K562 (cell line): ENCODE measurements around the gene HNRNPF. TPM values are rescaled to one million over a fixed set of nuclear protein-coding genes. Genes with fewer than 3 reads are reported as not detected.

Experiments used
- BRD9 ChIP-seq: fragments of 450-650 bp; IDR thresholded peaks from 2 replicates; pipeline ENCODE4 v1.6.1; 2018; ENCODE audit warnings: low read depth; ENCODE audit not compliant: partially characterized antibody
- ETV1 ChIP-seq: fragments of 450-650 bp; conservative IDR thresholded peaks from 2 replicates; pipeline ENCODE4 v1.6.1; 2016; ENCODE audit warnings: missing genetic modification characterization, control low read depth, low read depth, missing compliant biosample characterization
- EZH2 ChIP-seq: IDR thresholded peaks from 2 replicates; pipeline ENCODE4 v1.6.1; 2012; ENCODE audit warnings: low read depth, mild to moderate bottlenecking, inconsistent platforms, low read length, borderline replicate concordance
- GATA2 ChIP-seq: sonication (generic); formaldehyde crosslinking; IDR thresholded peaks from 2 replicates; pipeline ENCODE4 v1.4.0; 2020; ENCODE audit warnings: mild to moderate bottlenecking, missing genetic modification reagents
- HDAC2 ChIP-seq: fragments of 450-650 bp; IDR thresholded peaks from 2 replicates; pipeline ENCODE4 v1.6.1; 2016; ENCODE audit warnings: mild to moderate bottlenecking
- HDAC3 ChIP-seq: fragments of 450-650 bp; IDR thresholded peaks from 2 replicates; pipeline ENCODE4 v1.6.1; 2018; ENCODE audit warnings: borderline replicate concordance, mild to moderate bottlenecking, moderate library complexity; ENCODE audit not compliant: partially characterized antibody
- HMG20B ChIP-seq: fragments of 250-450 bp; sonication (Bioruptor Pico); IDR thresholded peaks from 2 replicates; pipeline ENCODE4 v1.5.0; 2021; ENCODE audit warnings: mild to moderate bottlenecking
- HNRNPUL1 ChIP-seq: fragments of 200-400 bp; formaldehyde crosslinking; IDR thresholded peaks from 2 replicates; pipeline ENCODE4 v1.6.1; 2017; ENCODE audit warnings: low read length
- MYNN ChIP-seq, 2 experiments: sonication (generic); formaldehyde crosslinking in 1 of 2; IDR thresholded peaks; 2 replicates each; pipeline versions ENCODE4 v1.5.0 to v1.6.1; 2016 to 2020; ENCODE audit warnings: antibody characterized with exemption in 1 of 2, missing genetic modification reagents in 1 of 2
- NR4A1 ChIP-seq, 2 experiments: fragments of 250-450 bp in 1 of 2; fragments of 450-650 bp in 1 of 2; sonication (Bioruptor Pico) in 1 of 2; IDR thresholded peaks; 2 replicates each; pipeline versions ENCODE4 v1.4.0 to v1.6.1; 2016 to 2020; ENCODE audit warnings: mild to moderate bottlenecking in 2 of 2, missing compliant biosample characterization in 1 of 2, missing genetic modification characterization in 1 of 2, moderate library complexity in 1 of 2
- PHF21A ChIP-seq: fragments of 450-650 bp; IDR thresholded peaks from 2 replicates; pipeline ENCODE4 v1.6.1; 2017; ENCODE audit warnings: low read depth, borderline replicate concordance
- RBM17 ChIP-seq: fragments of 200-400 bp; formaldehyde crosslinking; IDR thresholded peaks from 2 replicates; pipeline ENCODE4 v1.6.1; 2017; ENCODE audit warnings: low read depth, mild to moderate bottlenecking, low read length, borderline replicate concordance
- TCF3 ChIP-seq: sonication (generic); formaldehyde crosslinking; IDR thresholded peaks from 2 replicates; pipeline ENCODE4 v1.4.0; 2020; ENCODE audit warnings: mild to moderate bottlenecking, missing genetic modification reagents
- ZBTB1 ChIP-seq: sonication (generic); formaldehyde crosslinking; IDR thresholded peaks from 2 replicates; pipeline ENCODE4 v1.8.1; 2023; ENCODE audit warnings: missing genetic modification reagents, low read depth, mild to moderate bottlenecking, borderline replicate concordance
- ZNF24 ChIP-seq: fragments of 450-650 bp; IDR thresholded peaks from 2 replicates; pipeline ENCODE4 v1.6.1; 2016
- ZNF3 ChIP-seq: fragments of 250-450 bp; sonication (Bioruptor Pico); IDR thresholded peaks from 2 replicates; pipeline ENCODE4 v1.5.0; 2021; ENCODE audit warnings: mild to moderate bottlenecking, moderate library complexity
- ZNF444 ChIP-seq: fragments of 250-450 bp; sonication (Bioruptor Pico); IDR thresholded peaks from 2 replicates; pipeline ENCODE4 v1.4.0; 2020; ENCODE audit warnings: mild to moderate bottlenecking, moderate library complexity
- ZNF76 ChIP-seq: fragments of 250-450 bp; sonication (Bioruptor Pico); IDR thresholded peaks from 2 replicates; pipeline ENCODE4 v1.4.0; 2020; ENCODE audit warnings: mild to moderate bottlenecking, moderate library complexity, borderline replicate concordance
- ZNF764 ChIP-seq: fragments of 250-450 bp; sonication (Bioruptor Pico); IDR thresholded peaks from 2 replicates; pipeline ENCODE4 v1.4.0; 2020; ENCODE audit warnings: low read depth, mild to moderate bottlenecking, moderate library complexity
- polyA plus RNA-seq, 8 experiments: library from polyadenylated mRNA; depleted of rRNA in 4 of 8; stranded (reverse) in 5 of 8; unstranded in 3 of 8; fragments of >200 nt; fragmentation: Nextera tagmentation in 2 of 8; fragmentation: Illumina TruSeq in 1 of 8; extraction: Ambion mirVana in 2 of 8; extraction: Trizol in 1 of 8; gene quantifications; 2 replicates each; pipeline versions ENCODE4 v1.2.1 to v1.2.3, GENCODE V29; 2011 to 2014; ENCODE audit warnings: inconsistent platforms in 1 of 8, missing spikeins in 1 of 8
- total RNA-seq, 7 experiments: library from RNA; depleted of rRNA in 6 of 7; stranded (reverse); fragments of >200 nt in 6 of 7; fragmentation: Illumina TruSeq in 2 of 7; extraction: Trizol in 2 of 7; gene quantifications; 2 replicates each; pipeline versions ENCODE4 v1.2.1 to v1.2.3, GENCODE V29; 2011 to 2021; ENCODE audit warnings: low replicate concordance in 1 of 7
- TF ChIP-seq, protein P1 (sequence below): fragments of 200-800 bp; sonication (Bioruptor generic); IDR thresholded peaks from 2 replicates; pipeline ENCODE4 v1.6.1; 2017; ENCODE audit warnings: missing genetic modification characterization, missing compliant biosample characterization
- TF ChIP-seq, protein P2 (sequence below): IDR thresholded peaks from 2 replicates; pipeline ENCODE4 v1.6.1; 2012; ENCODE audit warnings: low read depth, low read length, improper control_type of control experiment, borderline replicate concordance
- TF ChIP-seq, protein P3 (sequence below): sonication (generic); formaldehyde crosslinking; IDR thresholded peaks from 2 replicates; pipeline ENCODE4 v1.8.0; 2022; ENCODE audit warnings: missing genetic modification reagents, mild to moderate bottlenecking, borderline replicate concordance

Gene HNRNPF
- total and polyA plus RNA-seq, 9 of the 15 experiments (the other 6 are each of a cell fraction or from before 2014, with no cell fraction given), result 192 to 489 (median 416) TPM

DNA sequence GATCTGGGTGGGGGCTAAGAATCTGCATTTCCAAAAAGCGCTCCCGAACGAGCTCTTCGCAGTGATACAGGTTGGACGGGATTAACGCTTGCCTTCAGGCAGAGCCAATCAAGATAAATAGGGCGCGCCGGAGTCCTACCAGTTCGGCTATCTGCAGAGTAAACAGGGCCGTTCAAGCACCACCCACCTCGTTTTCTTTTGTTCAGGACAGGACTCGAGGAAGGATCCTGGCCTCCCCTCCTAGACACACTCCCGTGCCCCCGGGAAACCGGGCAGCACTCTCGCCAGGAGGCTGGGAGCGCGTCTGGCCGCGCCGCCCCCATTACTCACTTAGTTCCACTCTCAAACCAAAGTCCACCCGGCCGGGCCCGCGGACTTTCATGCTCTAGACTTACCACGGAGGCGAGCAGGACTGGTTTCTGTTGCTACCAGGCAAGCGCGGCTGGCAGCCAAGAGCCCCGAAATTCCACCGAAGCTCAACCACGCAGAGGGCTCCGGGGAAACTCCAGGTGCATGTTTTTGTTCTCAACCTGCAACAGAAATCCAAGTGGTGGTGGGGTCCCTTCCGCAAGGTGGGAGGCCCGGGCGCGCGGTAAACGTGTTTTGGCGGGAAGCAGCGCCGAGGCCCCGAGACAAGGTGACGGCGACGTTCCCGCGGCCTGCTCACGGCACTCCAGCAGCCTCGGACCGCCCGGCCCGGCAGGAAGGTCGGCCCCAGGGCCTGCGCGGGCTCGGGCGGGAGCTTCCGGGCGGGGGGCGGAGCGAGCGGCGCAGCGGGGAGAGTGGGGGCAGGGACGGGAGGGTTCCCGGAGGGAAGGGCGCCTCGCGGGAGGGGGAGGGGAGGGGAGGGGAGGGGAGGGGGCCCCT, 12.7 kb downstream of the HNRNPF start (continued):
- TF ChIP-seq, protein P1, sequence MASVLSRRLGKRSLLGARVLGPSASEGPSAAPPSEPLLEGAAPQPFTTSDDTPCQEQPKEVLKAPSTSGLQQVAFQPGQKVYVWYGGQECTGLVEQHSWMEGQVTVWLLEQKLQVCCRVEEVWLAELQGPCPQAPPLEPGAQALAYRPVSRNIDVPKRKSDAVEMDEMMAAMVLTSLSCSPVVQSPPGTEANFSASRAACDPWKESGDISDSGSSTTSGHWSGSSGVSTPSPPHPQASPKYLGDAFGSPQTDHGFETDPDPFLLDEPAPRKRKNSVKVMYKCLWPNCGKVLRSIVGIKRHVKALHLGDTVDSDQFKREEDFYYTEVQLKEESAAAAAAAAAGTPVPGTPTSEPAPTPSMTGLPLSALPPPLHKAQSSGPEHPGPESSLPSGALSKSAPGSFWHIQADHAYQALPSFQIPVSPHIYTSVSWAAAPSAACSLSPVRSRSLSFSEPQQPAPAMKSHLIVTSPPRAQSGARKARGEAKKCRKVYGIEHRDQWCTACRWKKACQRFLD (CRISPR knock-in tag), result peak; percentile 16
- TF ChIP-seq, protein P2, sequence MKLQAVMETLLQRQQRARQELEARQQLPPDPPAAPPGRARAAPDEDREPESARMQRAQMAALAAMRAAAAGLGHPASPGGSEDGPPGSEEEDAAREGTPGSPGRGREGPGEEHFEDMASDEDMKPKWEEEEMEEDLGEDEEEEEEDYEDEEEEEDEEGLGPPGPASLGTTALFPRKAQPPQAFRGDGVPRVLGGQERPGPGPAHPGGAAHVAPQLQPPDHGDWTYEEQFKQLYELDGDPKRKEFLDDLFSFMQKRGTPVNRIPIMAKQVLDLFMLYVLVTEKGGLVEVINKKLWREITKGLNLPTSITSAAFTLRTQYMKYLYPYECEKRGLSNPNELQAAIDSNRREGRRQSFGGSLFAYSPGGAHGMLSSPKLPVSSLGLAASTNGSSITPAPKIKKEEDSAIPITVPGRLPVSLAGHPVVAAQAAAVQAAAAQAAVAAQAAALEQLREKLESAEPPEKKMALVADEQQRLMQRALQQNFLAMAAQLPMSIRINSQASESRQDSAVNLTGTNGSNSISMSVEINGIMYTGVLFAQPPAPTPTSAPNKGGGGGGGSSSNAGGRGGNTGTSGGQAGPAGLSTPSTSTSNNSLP, result no peak
- TF ChIP-seq TCF3 (CRISPR knock-in tag) (peak; percentile 3; the same call in 1 of the 2 replicates), ZNF24 (peak; percentile 48), RBM17 (no peak), MYNN (IDR thresholded peaks at IDR 0.05) (no peak), MYNN (CRISPR knock-in tag; IDR thresholded peaks at IDR 0.05) (no peak), PHF21A (0 out of 2 replicates have a peak, but pooled peaks have one; percentile 19), HDAC3 (no peak), ZNF444 (no peak), ZNF76 (CRISPR knock-in tag) (no peak), ZNF764 (CRISPR knock-in tag) (no peak), ETV1 (tag) (no peak), ZBTB1 (CRISPR knock-in tag) (0 out of 2 replicates have a peak, but pooled peaks have one; percentile 2), NR4A1 (CRISPR knock-in tag; IDR thresholded peaks at IDR 0.05) (no peak), NR4A1 (tag; IDR thresholded peaks at IDR 0.05) (peak; percentile 75), BRD9 (no peak), GATA2 (CRISPR knock-in tag) (no peak), HDAC2 (0 out of 2 replicates have a peak, but pooled peaks have one; percentile 4), EZH2 (no peak), ZNF3 (CRISPR knock-in tag) (no peak), HNRNPUL1 (no peak), HMG20B (CRISPR knock-in tag) (no peak)
- TF ChIP-seq, protein P3, sequence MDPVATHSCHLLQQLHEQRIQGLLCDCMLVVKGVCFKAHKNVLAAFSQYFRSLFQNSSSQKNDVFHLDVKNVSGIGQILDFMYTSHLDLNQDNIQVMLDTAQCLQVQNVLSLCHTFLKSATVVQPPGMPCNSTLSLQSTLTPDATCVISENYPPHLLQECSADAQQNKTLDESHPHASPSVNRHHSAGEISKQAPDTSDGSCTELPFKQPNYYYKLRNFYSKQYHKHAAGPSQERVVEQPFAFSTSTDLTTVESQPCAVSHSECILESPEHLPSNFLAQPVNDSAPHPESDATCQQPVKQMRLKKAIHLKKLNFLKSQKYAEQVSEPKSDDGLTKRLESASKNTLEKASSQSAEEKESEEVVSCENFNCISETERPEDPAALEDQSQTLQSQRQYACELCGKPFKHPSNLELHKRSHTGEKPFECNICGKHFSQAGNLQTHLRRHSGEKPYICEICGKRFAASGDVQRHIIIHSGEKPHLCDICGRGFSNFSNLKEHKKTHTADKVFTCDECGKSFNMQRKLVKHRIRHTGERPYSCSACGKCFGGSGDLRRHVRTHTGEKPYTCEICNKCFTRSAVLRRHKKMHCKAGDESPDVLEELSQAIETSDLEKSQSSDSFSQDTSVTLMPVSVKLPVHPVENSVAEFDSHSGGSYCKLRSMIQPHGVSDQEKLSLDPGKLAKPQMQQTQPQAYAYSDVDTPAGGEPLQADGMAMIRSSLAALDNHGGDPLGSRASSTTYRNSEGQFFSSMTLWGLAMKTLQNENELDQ (CRISPR knock-in tag), result peak; percentile 89; the same call in 1 of the 2 replicates
